ENCODE data around the gene ALG1.

ALG1 gene

DNA sequence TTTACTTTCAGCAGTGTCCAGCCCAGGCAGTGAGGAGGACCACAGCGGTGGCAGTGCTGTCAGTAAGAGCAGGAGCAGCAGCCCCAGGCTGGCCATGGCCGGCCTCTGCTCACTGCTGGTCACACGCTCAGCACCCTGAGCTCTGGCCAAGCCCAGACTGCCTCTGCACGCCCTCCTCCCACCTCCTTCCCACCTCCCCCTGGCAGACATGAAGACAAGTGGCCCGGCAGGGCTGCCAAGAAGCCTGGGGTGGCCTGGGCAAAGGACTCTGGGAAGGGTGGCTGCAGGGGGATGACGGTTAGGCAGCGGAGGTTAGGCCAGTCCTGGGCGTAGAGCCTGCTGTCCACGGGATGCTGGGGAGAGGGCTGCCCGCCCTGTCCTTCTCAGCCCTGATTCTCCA lies 5.8 kb upstream of the ALG1 start, which contains the start of gene C16orf89:
TSS of gene C16orf89 (minus strand) at position 144 of the 400 bp plus-strand sequence. CDS start at position 96, 48 bp downstream.
- TF ChIP-seq CTCF (IDR thresholded peaks at IDR 0.05; ENCODE audit: control insufficient read depth, extremely low read depth, insufficient read depth): no peak
- H3K4me3 ChIP-seq (ENCODE audit: low read depth, low read length): peak within 1 kb of the TSS; percentile 5; the same call in 1 of the 2 replicates
- no peak for DNase-seq (ENCODE audit: low read depth)

DNA sequence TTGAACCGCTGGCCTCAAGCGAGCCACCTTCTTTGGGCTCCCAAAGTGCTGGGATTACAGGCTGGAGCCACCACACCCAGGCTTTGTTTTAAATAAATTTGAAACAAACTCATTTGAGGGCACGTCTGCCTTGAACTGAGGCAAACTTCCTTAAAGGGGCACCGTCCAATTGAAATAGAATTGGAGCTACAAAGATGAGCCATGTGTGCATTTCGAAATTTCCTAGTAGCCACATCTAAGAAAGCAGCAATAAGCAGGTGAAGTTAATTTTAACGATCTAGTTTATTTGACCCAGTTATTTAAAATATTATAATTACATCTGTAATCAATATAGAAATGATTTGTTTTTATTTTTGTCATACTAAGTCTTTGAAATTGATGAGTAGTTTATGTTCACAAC lies 5.1 kb upstream of the ALG1 start:
- H3K4me3 ChIP-seq (ENCODE audit: low read depth, low read length): no peak overlapping the region
- no peak for TF ChIP-seq CTCF (IDR thresholded peaks at IDR 0.05; ENCODE audit: control insufficient read depth, extremely low read depth, insufficient read depth)
- DNase-seq (ENCODE audit: low read depth): no peak

- no peak overlapping the region for H3K4me3 ChIP-seq (ENCODE audit: low read depth, low read length)
- no peak for TF ChIP-seq CTCF (IDR thresholded peaks at IDR 0.05; ENCODE audit: control insufficient read depth, extremely low read depth, insufficient read depth)
- DNase-seq (ENCODE audit: low read depth): no peak
Measured at GRCh38 chr16:5069048-5069447, 2.6 kb upstream of the ALG1 start.

GRCh38 chr16:5069854-5070253 lies 1.8 kb upstream of the ALG1 start:
- DNase-seq (ENCODE audit: low read depth): no peak
- TF ChIP-seq CTCF (IDR thresholded peaks at IDR 0.05; ENCODE audit: control insufficient read depth, extremely low read depth, insufficient read depth): no peak
- H3K4me3 ChIP-seq (ENCODE audit: low read depth, low read length): no peak overlapping the region

DNA sequence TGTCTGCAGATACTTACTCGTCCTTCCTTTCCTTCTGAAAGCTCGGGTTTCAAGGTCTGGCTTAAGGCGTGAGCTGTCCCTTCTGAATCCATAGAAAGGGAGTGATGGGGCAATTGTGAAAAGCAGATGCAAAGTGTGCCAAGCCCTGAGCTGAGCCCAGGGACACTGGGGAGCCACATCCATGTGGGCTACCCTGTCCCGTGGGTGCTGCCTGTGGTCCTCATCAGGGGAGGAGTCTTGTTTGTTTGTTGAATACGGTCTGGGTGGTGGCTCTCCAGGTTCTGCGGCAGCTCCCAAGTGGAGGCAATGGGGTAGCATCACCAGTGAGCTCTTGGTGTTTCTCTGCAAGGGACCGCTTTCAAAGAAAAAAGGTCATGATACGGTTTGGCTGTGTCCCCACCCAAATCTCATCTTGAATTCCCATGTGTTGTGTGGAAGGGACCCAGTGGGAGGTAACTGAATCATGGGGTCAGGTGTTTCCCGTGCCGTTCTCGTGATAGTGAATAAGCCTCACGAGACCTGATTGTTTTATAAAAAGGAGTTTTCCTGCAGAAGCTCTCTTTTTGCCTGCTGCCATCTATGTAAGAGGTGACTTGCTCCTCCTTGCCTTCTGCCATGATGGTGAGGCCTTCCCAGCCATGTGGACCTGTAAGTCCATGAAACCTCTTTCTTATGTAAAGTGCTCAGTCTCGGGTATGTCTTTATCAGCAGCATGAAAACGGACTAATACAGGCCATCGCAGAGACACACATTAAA lies 1.0 kb upstream of the ALG1 start:
- no peak for TF ChIP-seq CTCF (IDR thresholded peaks at IDR 0.05; ENCODE audit: control insufficient read depth, extremely low read depth, insufficient read depth)
- no peak overlapping the region for H3K4me3 ChIP-seq (ENCODE audit: low read depth, low read length)
- no peak for DNase-seq (ENCODE audit: low read depth)

DNA sequence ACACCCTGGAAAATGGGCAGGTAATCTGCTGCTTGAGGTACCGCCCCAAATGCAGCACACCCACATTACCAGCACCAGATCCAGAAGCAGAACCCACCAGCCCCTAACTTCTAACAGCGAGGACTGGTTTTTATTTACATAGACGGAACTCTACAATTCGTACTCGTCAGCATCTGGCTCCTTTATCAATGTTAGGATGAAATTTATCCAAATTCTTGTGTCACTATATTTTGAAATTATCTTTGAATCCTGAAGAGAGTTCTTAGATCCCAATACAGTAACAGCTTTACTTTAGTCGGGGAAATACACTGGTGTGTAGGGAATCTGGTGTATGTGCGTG lies 332 bp upstream of the ALG1 start:
- H3K4me3 ChIP-seq (ENCODE audit: low read depth, low read length): peak overlapping the region; percentile 76
- TF ChIP-seq CTCF (IDR thresholded peaks at IDR 0.05; ENCODE audit: control insufficient read depth, extremely low read depth, insufficient read depth): no peak

More for the DNA sequence above, 332 bp upstream of the ALG1 start:
- DNase-seq (ENCODE audit: low read depth): no peak
